SK-N-SH (cell line): Measurements from ENCODE around the gene TSPAN11. TPM values are rescaled to one million over a fixed set of nuclear protein-coding genes. Genes with fewer than 3 reads are reported as not detected.

Source experiments
- CTCF ChIA-PET: fragments of 300-600, 350-600 bp; formaldehyde crosslinking; extraction: SDS; loops from one replicate; lab custom pipeline; 2021; lab: Yijun Ruan, JAX
- POLR2A ChIA-PET: fragments of 350-600 bp; sonication (Branson Sonifier 250); formaldehyde crosslinking; extraction: SDS; loops from one replicate; lab custom pipeline; 2020; ENCODE audit warnings: antibody characterized with exemption, inconsistent platforms; lab: Yijun Ruan, JAX
- DNase-seq: peaks from one replicate; pipeline ENCODE4 v3.0.0; 2012
- H2AFZ ChIP-seq: fragments of 200-600 bp; sonication (generic); 2 replicates; pipeline ENCODE4 v1.8.1; 2016; ENCODE audit warnings: antibody characterized with exemption, mild to moderate bottlenecking, low read depth
- H3F3A ChIP-seq: fragments of 200-600 bp; sonication (generic); replicated peaks from 2 replicates; pipeline ENCODE3; 2016; ENCODE audit warnings: antibody characterized with exemption, mild to moderate bottlenecking; ENCODE audit not compliant: insufficient read depth
- H3K27ac ChIP-seq, 2 experiments: fragments of 200-500 bp in 1 of 2; fragments of 200-600 bp in 1 of 2; sonication (Bioruptor generic) in 1 of 2; sonication (generic), shearing (Covaris generic) in 1 of 2; 2 replicates each; pipeline versions ENCODE4 v1.5.1 to v1.6.1; 2014 to 2016; ENCODE audit warnings: low read depth in 2 of 2, inconsistent platforms in 1 of 2, low read length in 1 of 2, mild to moderate bottlenecking in 1 of 2, mixed read lengths in 1 of 2
- H3K27me3 ChIP-seq: fragments of 200-600 bp; sonication (generic), shearing (Covaris generic); 2 replicates; pipeline ENCODE4 v1.6.1; 2016; ENCODE audit warnings: mixed run types; ENCODE audit not compliant: insufficient read depth
- H3K36me3 ChIP-seq, 2 experiments: fragments of 200-500 bp in 1 of 2; fragments of 200-600 bp in 1 of 2; sonication (Bioruptor generic) in 1 of 2; sonication (generic) in 1 of 2; replicated peaks in 1 of 2; 2 replicates each; pipeline versions ENCODE3 to v1.5.1; 2014 to 2016; ENCODE audit warnings: low read length in 1 of 2, mild to moderate bottlenecking in 1 of 2; ENCODE audit not compliant: insufficient read depth in 2 of 2, control insufficient read depth in 1 of 2
- H3K4me1 ChIP-seq, 2 experiments: fragments of 200-500 bp in 1 of 2; fragments of 200-600 bp in 1 of 2; sonication (Bioruptor generic) in 1 of 2; sonication (generic), shearing (Covaris generic) in 1 of 2; 2 replicates each; pipeline versions ENCODE4 v1.5.1 to v1.6.1; 2014 to 2016; ENCODE audit warnings: low read depth in 1 of 2, low read length in 1 of 2, mixed run types in 1 of 2; ENCODE audit not compliant: insufficient read depth in 2 of 2, control insufficient read depth in 1 of 2
- H3K4me2 ChIP-seq: fragments of 200-600 bp; sonication (generic), shearing (Covaris generic); 2 replicates; pipeline ENCODE4 v1.6.1; 2017; ENCODE audit warnings: mixed run types
- H3K4me3 ChIP-seq, 2 experiments: fragments of 200-500 bp in 1 of 2; fragments of 200-600 bp in 1 of 2; sonication (Bioruptor generic) in 1 of 2; sonication (generic), shearing (Covaris generic) in 1 of 2; 2 replicates each; pipeline versions ENCODE4 v1.5.1 to v1.8.1; 2014 to 2016; ENCODE audit warnings: low read depth in 2 of 2, inconsistent platforms in 1 of 2, low read length in 1 of 2, mild to moderate bottlenecking in 1 of 2, mixed read lengths in 1 of 2, moderate library complexity in 1 of 2
- H3K79me2 ChIP-seq: fragments of 200-600 bp; sonication (generic); 2 replicates; pipeline ENCODE4 v1.8.1; 2017; ENCODE audit warnings: mild to moderate bottlenecking; ENCODE audit not compliant: insufficient read depth
- H3K9ac ChIP-seq: fragments of 200-600 bp; sonication (generic); 2 replicates; pipeline ENCODE4 v1.6.1; 2017; ENCODE audit warnings: mixed run types
- H3K9me2 ChIP-seq: fragments of 200-600 bp; sonication (generic); 2 replicates; pipeline ENCODE4 v1.6.1; 2017; ENCODE audit warnings: mixed run types
- H3K9me3 ChIP-seq: fragments of 200-600 bp; sonication (generic); 2 replicates; pipeline ENCODE4 v1.6.1; 2017; ENCODE audit warnings: mixed run types, mild to moderate bottlenecking, moderate library complexity
- H4K20me1 ChIP-seq: fragments of 200-600 bp; sonication (generic); 2 replicates; pipeline ENCODE4 v1.6.1; 2017; ENCODE audit warnings: mild to moderate bottlenecking, mixed run types; ENCODE audit not compliant: insufficient read depth
- ELF1 ChIP-seq: IDR thresholded peaks from 2 replicates; pipeline ENCODE4 v1.4.0; 2012
- EZH2phosphoT487 ChIP-seq: fragments of 200-600 bp; sonication (generic); IDR thresholded peaks from 2 replicates; pipeline ENCODE4 v1.6.1; 2017; ENCODE audit warnings: low read depth, mixed run types, mild to moderate bottlenecking, antibody characterized with exemption, moderate library complexity, borderline replicate concordance
- FOSL2 ChIP-seq: IDR thresholded peaks from 2 replicates; pipeline ENCODE4 v1.4.0; 2012; ENCODE audit warnings: low read depth, mild to moderate bottlenecking, moderate library complexity, borderline replicate concordance
- FOXJ3 ChIP-seq: sonication (generic); formaldehyde crosslinking; IDR thresholded peaks from 2 replicates; pipeline ENCODE4 v1.5.1; 2020; ENCODE audit warnings: mild to moderate bottlenecking, missing genetic modification reagents
- GATA2 ChIP-seq: sonication (generic); formaldehyde crosslinking; IDR thresholded peaks from 2 replicates; pipeline ENCODE4 v1.5.0; 2020; ENCODE audit warnings: mild to moderate bottlenecking, missing genetic modification reagents
- IRF3 ChIP-seq: fragments of 150-350 bp; IDR thresholded peaks from 2 replicates; pipeline ENCODE4 v1.6.1; 2016; ENCODE audit warnings: mild to moderate bottlenecking, low read depth, low read length
- NFIC ChIP-seq: IDR thresholded peaks from 2 replicates; pipeline ENCODE4 v1.4.0; 2012; ENCODE audit warnings: borderline replicate concordance
- NRF1 ChIP-seq: IDR thresholded peaks from 2 replicates; pipeline ENCODE4 v1.6.1; 2012; ENCODE audit warnings: low read depth, mild to moderate bottlenecking, low read length
- RCOR1 ChIP-seq: fragments of 150-350 bp; IDR thresholded peaks from 2 replicates; pipeline ENCODE4 v1.6.1; 2017; ENCODE audit warnings: antibody characterized with exemption, low read length
- REST ChIP-seq: IDR thresholded peaks from 2 replicates; pipeline ENCODE4 v1.6.1; 2012; ENCODE audit warnings: mild to moderate bottlenecking, low read depth, low read length, moderate library complexity
- SIN3A ChIP-seq: IDR thresholded peaks from 2 replicates; pipeline ENCODE4 v1.6.1; 2012; ENCODE audit warnings: low read depth, mild to moderate bottlenecking, low read length, moderate library complexity, borderline replicate concordance
- SMC3 ChIP-seq: IDR thresholded peaks from 2 replicates; pipeline ENCODE4 v1.6.1; 2012; ENCODE audit warnings: low read depth, low read length, improper control_type of control experiment
- TAF1 ChIP-seq: IDR thresholded peaks from 2 replicates; pipeline ENCODE4 v1.6.1; 2012; ENCODE audit warnings: low read depth, mild to moderate bottlenecking, low read length, moderate library complexity, borderline replicate concordance
- WGBS: methylation state at CpG from one replicate; pipeline ENCODE4 v1.1.6; 2017; ENCODE audit warnings: low lambda C conversion rate; 5-methylcytosine and 5-hydroxymethylcytosine counted together
- polyA plus RNA-seq, 3 experiments: library from polyadenylated mRNA; depleted of rRNA; stranded (reverse); fragments of >200 nt; gene quantifications; 2 replicates each; pipeline ENCODE4 v1.2.3, GENCODE V29; 2012
- TF ChIP-seq, protein P1 (sequence below): fragments of 150-350 bp; IDR thresholded peaks from 2 replicates; pipeline ENCODE4 v1.6.1; 2017; ENCODE audit warnings: antibody characterized with exemption, low read length, low read depth, borderline replicate concordance
- TF ChIP-seq, protein P2 (sequence below): IDR thresholded peaks from 2 replicates; pipeline ENCODE4; 2012
- TF ChIP-seq, protein P3 (sequence below): IDR thresholded peaks from 2 replicates; pipeline ENCODE4 v1.4.0; 2012; ENCODE audit warnings: low read depth, borderline replicate concordance

TSPAN11 gene
- polyA plus RNA-seq, 1 of the 3 experiments (the other 2 are of a cell fraction), result 6.4 TPM

- WGBS, result 71% methylated on average over 4 of the region's 7 CpGs
- POLR2A ChIA-PET, result no interaction called here
Measured at GRCh38 chr12:30997685-30998440, 71.3 kb downstream of the TSPAN11 start.

DNA sequence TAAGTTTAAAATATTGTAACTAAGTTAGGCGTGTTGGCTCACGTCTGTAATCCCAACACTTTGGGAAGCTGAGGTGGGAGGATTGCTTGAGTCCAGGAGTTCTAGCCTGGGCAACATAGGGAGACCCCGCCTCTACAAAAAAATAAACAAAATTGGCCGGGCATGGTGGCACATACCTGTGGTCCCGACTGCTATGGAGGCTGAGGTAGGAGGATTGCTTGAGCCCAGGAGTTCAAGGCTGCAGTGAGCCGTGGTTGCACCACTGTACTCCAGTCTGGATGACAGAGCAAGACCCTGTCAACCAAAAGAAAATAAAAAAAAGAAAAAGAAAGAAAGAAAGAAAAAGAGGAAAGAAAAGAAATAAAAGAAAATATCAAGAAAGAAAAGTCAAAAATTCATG is 72.5 kb downstream of the TSPAN11 start:
- CTCF ChIA-PET, result no interaction called here
- 79% methylated on average over 6 of the region's 6 CpGs for WGBS
- H3K4me3 ChIP-seq, result no peak overlapping the region
- H3K27ac ChIP-seq, result no peak overlapping the region
- H3K9me2 ChIP-seq, result no peaks in the 10 kb centered on the region
- no peaks in the 10 kb centered on the region for H3K36me3 ChIP-seq
- no peaks in the 10 kb centered on the region for H3K27me3 ChIP-seq
- no peaks in the 10 kb centered on the region for H3F3A ChIP-seq
- no peaks in the 10 kb centered on the region for H3K9me3 ChIP-seq
- no peak overlapping the region for H3K9ac ChIP-seq
- no peaks in the 10 kb centered on the region for H4K20me1 ChIP-seq
- H3K4me2 ChIP-seq, result no peak overlapping the region
- no peaks in the 10 kb centered on the region for H3K79me2 ChIP-seq
- H3K4me1 ChIP-seq, result peaks cover 0 to 7% of the 10 kb centered on the region in 2 experiments; a peak in 1 of 4 replicates
- no peak overlapping the region for H2AFZ ChIP-seq
- no peak for DNase-seq
- POLR2A ChIA-PET, result no interaction called here
- TF ChIP-seq NFIC, result no peak
- TF ChIP-seq SMC3, result no peak
- TF ChIP-seq EZH2phosphoT487, result no peak
- no peak for TF ChIP-seq SIN3A
- TF ChIP-seq TAF1, result no peak
- TF ChIP-seq REST, result no peak
- no peak for TF ChIP-seq FOXJ3
- TF ChIP-seq FOSL2, result no peak

More at GRCh38 chr12:30997685-30998440, 71.3 kb downstream of the TSPAN11 start:
- Histone ChIP-seq H3K4me1 (peaks cover 0 to 10% of the 10 kb centered on the region in 2 experiments; a peak in 1 of 4 replicates), H3K9ac (no peak overlapping the region), H3K4me2 (no peak overlapping the region), H3K27me3 (no peaks in the 10 kb centered on the region), H3K27ac (no peak overlapping the region), H3K4me3 (no peak overlapping the region), H3F3A (no peaks in the 10 kb centered on the region), H3K9me2 (no peaks in the 10 kb centered on the region), H4K20me1 (no peaks in the 10 kb centered on the region), H3K36me3 (no peaks in the 10 kb centered on the region), H3K9me3 (no peaks in the 10 kb centered on the region), H3K79me2 (no peaks in the 10 kb centered on the region), H2AFZ (no peak overlapping the region)
- DNase-seq, result no peak
- CTCF ChIA-PET, result interaction anchor here (2.2 kb wide), 1 partner anchor 115 kb away, joined by 6 read pairs; no protein-coding TSS in a partner anchor
- TF ChIP-seq FOSL2 (no peak), GATA2 (CRISPR knock-in tag) (no peak), NRF1 (no peak), ELF1 (no peak), SMC3 (no peak), RCOR1 (no peak), IRF3 (no peak), FOXJ3 (no peak)
- TF ChIP-seq, protein P1, sequence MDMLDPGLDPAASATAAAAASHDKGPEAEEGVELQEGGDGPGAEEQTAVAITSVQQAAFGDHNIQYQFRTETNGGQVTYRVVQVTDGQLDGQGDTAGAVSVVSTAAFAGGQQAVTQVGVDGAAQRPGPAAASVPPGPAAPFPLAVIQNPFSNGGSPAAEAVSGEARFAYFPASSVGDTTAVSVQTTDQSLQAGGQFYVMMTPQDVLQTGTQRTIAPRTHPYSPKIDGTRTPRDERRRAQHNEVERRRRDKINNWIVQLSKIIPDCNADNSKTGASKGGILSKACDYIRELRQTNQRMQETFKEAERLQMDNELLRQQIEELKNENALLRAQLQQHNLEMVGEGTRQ, result no peak
- TF ChIP-seq, protein P2, sequence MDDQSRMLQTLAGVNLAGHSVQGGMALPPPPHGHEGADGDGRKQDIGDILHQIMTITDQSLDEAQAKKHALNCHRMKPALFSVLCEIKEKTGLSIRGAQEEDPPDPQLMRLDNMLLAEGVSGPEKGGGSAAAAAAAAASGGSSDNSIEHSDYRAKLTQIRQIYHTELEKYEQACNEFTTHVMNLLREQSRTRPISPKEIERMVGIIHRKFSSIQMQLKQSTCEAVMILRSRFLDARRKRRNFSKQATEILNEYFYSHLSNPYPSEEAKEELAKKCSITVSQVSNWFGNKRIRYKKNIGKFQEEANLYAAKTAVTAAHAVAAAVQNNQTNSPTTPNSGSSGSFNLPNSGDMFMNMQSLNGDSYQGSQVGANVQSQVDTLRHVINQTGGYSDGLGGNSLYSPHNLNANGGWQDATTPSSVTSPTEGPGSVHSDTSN, result no peak
- TF ChIP-seq, protein P3, sequence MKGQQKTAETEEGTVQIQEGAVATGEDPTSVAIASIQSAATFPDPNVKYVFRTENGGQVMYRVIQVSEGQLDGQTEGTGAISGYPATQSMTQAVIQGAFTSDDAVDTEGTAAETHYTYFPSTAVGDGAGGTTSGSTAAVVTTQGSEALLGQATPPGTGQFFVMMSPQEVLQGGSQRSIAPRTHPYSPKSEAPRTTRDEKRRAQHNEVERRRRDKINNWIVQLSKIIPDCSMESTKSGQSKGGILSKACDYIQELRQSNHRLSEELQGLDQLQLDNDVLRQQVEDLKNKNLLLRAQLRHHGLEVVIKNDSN, result no peak
